Measurements from ENCODE around the gene SLC66A3.

GRCh38 chr2:11157296-11157695, 2.0 kb downstream of the SLC66A3 start:
- TF ChIP-seq CTCF (IDR thresholded peaks at IDR 0.05): no peak
- TF ChIP-seq POLR2AphosphoS5 (IDR thresholded peaks at IDR 0.05): no peak

Measured in breast epithelium (tissue), 3 donors.